ENCODE results near the gene TM9SF1. TPM values are rescaled to one million over a fixed set of nuclear protein-coding genes. Genes with fewer than 3 reads are reported as not detected.
A peak's percentile ranks its signal among the peaks of the same experiment; 100 is the strongest.

TM9SF1 gene
- total RNA-seq, 1 donor from 2014 or later: 47.4 TPM

DNA sequence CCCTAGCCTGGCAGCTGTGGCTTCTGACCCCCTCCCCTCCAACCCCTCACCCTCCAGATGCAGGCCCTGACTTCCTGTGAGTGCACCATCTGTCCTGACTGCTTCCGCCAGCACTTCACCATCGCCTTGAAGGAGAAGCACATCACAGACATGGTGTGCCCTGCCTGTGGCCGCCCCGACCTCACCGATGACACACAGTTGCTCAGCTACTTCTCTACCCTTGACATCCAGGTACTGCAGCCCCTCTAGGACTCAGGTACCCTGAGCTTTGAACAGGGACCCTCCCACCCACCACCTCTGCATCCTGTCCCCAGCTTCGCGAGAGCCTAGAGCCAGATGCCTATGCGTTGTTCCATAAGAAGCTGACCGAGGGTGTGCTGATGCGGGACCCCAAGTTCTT is 40.1 kb downstream of the TM9SF1 start:
- H3K27ac Mint-ChIP-seq (ENCODE audit: unreplicated experiment): no peak overlapping the region
- H3K36me3 Mint-ChIP-seq (ENCODE audit: low read depth): peaks cover 10% of the 10 kb centered on the region
- no peak for TF ChIP-seq CTCF (conservative IDR thresholded peaks at IDR 0.05)

GRCh38 chr14:24151404-24152080 is 43.7 kb downstream of the TM9SF1 start:
- no peaks in the 10 kb centered on the region for H3K27me3 Mint-ChIP-seq (ENCODE audit: low read depth)
- no peak for TF ChIP-seq CTCF (conservative IDR thresholded peaks at IDR 0.05)
- H3K4me3 Mint-ChIP-seq: peak overlapping the region; percentile 50
- DNase-seq (ENCODE audit: low read depth, low spot score): no peak
- peaks cover 6% of the 10 kb centered on the region for H3K36me3 Mint-ChIP-seq (ENCODE audit: low read depth)
- no peaks in the 10 kb centered on the region for H3K9me3 Mint-ChIP-seq
- no peak overlapping the region for H3K27ac Mint-ChIP-seq (ENCODE audit: unreplicated experiment)
- peaks cover 13% of the 10 kb centered on the region for H3K4me1 Mint-ChIP-seq

More for the DNA sequence above, 40.1 kb downstream of the TM9SF1 start:
- Mint-ChIP-seq H3K9me3 (no peaks in the 10 kb centered on the region), H3K4me1 (no peaks in the 10 kb centered on the region), H3K27me3 (ENCODE audit: low read depth) (no peaks in the 10 kb centered on the region), H3K4me3 (no peak overlapping the region)
- no peak for DNase-seq (ENCODE audit: low read depth, low spot score)

- peaks cover 17% of the 10 kb centered on the region for H3K4me1 Mint-ChIP-seq
- H3K36me3 Mint-ChIP-seq (ENCODE audit: low read depth): peaks cover 6% of the 10 kb centered on the region
- H3K9me3 Mint-ChIP-seq: no peaks in the 10 kb centered on the region
- DNase-seq (ENCODE audit: low read depth, low spot score): no peak
- no peak overlapping the region for H3K27ac Mint-ChIP-seq (ENCODE audit: unreplicated experiment)
- H3K27me3 Mint-ChIP-seq (ENCODE audit: low read depth): no peaks in the 10 kb centered on the region
- no peak for TF ChIP-seq CTCF (conservative IDR thresholded peaks at IDR 0.05)
- peak overlapping the region; percentile 76 for H3K4me3 Mint-ChIP-seq
Observed at GRCh38 chr14:24150993-24151392, 44.2 kb downstream of the TM9SF1 start.

DNA sequence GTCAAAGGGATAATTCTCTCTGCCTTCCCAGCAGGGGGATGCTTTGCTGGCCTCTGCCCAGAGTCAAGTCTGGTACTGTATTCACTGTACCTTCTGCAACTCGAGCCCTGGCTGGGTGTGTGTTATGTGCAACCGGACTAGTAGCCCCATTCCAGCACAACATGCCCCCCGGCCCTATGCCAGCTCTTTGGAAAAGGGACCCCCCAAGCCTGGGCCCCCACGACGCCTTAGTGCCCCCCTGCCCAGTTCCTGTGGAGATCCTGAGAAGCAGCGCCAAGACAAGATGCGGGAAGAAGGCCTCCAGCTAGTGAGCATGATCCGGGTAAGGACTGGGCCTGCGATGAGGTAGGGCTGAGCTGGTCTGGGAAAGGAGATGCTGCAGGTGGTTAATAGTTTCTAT is 44.7 kb downstream of the TM9SF1 start:
- Mint-ChIP-seq H3K36me3 (ENCODE audit: low read depth) (peaks cover 5% of the 10 kb centered on the region), H3K4me3 (peak overlapping the region; percentile 76), H3K27me3 (ENCODE audit: low read depth) (no peaks in the 10 kb centered on the region), H3K27ac (ENCODE audit: unreplicated experiment) (no peak overlapping the region), H3K9me3 (no peaks in the 10 kb centered on the region), H3K4me1 (peaks cover 21% of the 10 kb centered on the region)
- DNase-seq (ENCODE audit: low read depth, low spot score): no peak
- TF ChIP-seq CTCF (conservative IDR thresholded peaks at IDR 0.05): no peak

- Mint-ChIP-seq H3K9me3 (no peaks in the 10 kb centered on the region), H3K27me3 (ENCODE audit: low read depth) (no peaks in the 10 kb centered on the region), H3K4me3 (no peak overlapping the region), H3K4me1 (peaks cover 25% of the 10 kb centered on the region), H3K36me3 (ENCODE audit: low read depth) (peaks cover 2% of the 10 kb centered on the region), H3K27ac (ENCODE audit: unreplicated experiment) (no peak overlapping the region)
- no peak for DNase-seq (ENCODE audit: low read depth, low spot score)
- no peak for TF ChIP-seq CTCF (conservative IDR thresholded peaks at IDR 0.05)
Observed at GRCh38 chr14:24150061-24150460, 45.2 kb downstream of the TM9SF1 start.
